Mucosa of rectum (tissue), 2 donors: ENCODE measurements around the gene PSKH1.

Source experiments
- H3K27ac ChIP-seq, 2 donors: one replicate each; pipeline ENCODE4 v1.7.0; 2013; ENCODE audit warnings: inconsistent platforms in 2 of 2, low read depth in 2 of 2, low read length in 2 of 2
- H3K27me3 ChIP-seq, 2 donors: one replicate each; pipeline ENCODE4 v1.7.0; 2013; ENCODE audit warnings: low read length in 2 of 2; ENCODE audit not compliant: control insufficient read depth in 2 of 2, insufficient read depth in 2 of 2
- H3K36me3 ChIP-seq, 2 donors: one replicate each; pipeline ENCODE4 v1.7.0; 2013; ENCODE audit warnings: low read length in 2 of 2; ENCODE audit not compliant: control insufficient read depth in 2 of 2, insufficient read depth in 2 of 2
- H3K4me1 ChIP-seq, 2 donors: one replicate each; pipeline ENCODE4 v1.7.0; 2013; ENCODE audit warnings: low read length in 2 of 2, mild to moderate bottlenecking in 1 of 2; ENCODE audit not compliant: control insufficient read depth in 2 of 2, insufficient read depth in 2 of 2
- H3K4me3 ChIP-seq, 2 donors: one replicate each; pipeline ENCODE4 v1.7.0; 2013; ENCODE audit warnings: low read length in 2 of 2
- H3K9ac ChIP-seq, 2 donors: one replicate each; pipeline ENCODE4 v1.7.0; 2013; ENCODE audit warnings: low read length in 2 of 2, low read depth in 1 of 2, mild to moderate bottlenecking in 1 of 2
- H3K9me3 ChIP-seq, 2 donors: one replicate each; pipeline ENCODE4 v1.7.0; 2013; ENCODE audit warnings: low read length in 2 of 2; ENCODE audit not compliant: control insufficient read depth in 2 of 2
- donor health status: healthy.
- donor health status: Normal muscosa, but diverticular disease.

PSKH1 gene

GRCh38 chr16:67885545-67885944 lies 7.5 kb upstream of the PSKH1 start:
- Histone ChIP-seq H3K9ac (no peak overlapping the region), H3K4me1 (peaks cover 6 to 7% of the 10 kb centered on the region in 2 donors), H3K4me3 (no peak overlapping the region), H3K9me3 (no peaks in the 10 kb centered on the region), H3K36me3 (peaks cover 34 to 46% of the 10 kb centered on the region in 2 donors), H3K27me3 (no peaks in the 10 kb centered on the region), H3K27ac (no peak overlapping the region)

- H3K4me3 ChIP-seq = no peak overlapping the region
- H3K27ac ChIP-seq = no peak overlapping the region
- peaks cover 6 to 7% of the 10 kb centered on the region in 2 donors for H3K4me1 ChIP-seq
- H3K36me3 ChIP-seq = peaks cover 30 to 41% of the 10 kb centered on the region in 2 donors
- no peak overlapping the region for H3K9ac ChIP-seq
- no peaks in the 10 kb centered on the region for H3K27me3 ChIP-seq
- H3K9me3 ChIP-seq = no peaks in the 10 kb centered on the region
These were observed 7.1 kb upstream of the PSKH1 start for GRCh38 chr16:67885976-67886375.

- no peak overlapping the region for H3K4me3 ChIP-seq
- no peak overlapping the region for H3K9ac ChIP-seq
- peaks cover 6 to 7% of the 10 kb centered on the region in 2 donors for H3K4me1 ChIP-seq
- no peaks in the 10 kb centered on the region for H3K9me3 ChIP-seq
- no peak overlapping the region for H3K27ac ChIP-seq
- H3K36me3 ChIP-seq = peaks cover 26 to 37% of the 10 kb centered on the region in 2 donors
- H3K27me3 ChIP-seq = no peaks in the 10 kb centered on the region
These were observed 6.7 kb upstream of the PSKH1 start for GRCh38 chr16:67886387-67886786.

- H3K36me3 ChIP-seq = peaks cover 6 to 19% of the 10 kb centered on the region in 2 donors
- H3K9me3 ChIP-seq = no peaks in the 10 kb centered on the region
- no peaks in the 10 kb centered on the region for H3K27me3 ChIP-seq
- H3K4me3 ChIP-seq = no peak overlapping the region
- H3K9ac ChIP-seq = no peak overlapping the region
- H3K27ac ChIP-seq = no peak overlapping the region
- H3K4me1 ChIP-seq = peaks cover 3 to 7% of the 10 kb centered on the region in 2 donors
These were observed 4.7 kb upstream of the PSKH1 start for GRCh38 chr16:67888331-67888730.

- H3K9me3 ChIP-seq = no peaks in the 10 kb centered on the region
- H3K27ac ChIP-seq = peak overlapping the region; percentile 28 to 97
- H3K27me3 ChIP-seq = no peaks in the 10 kb centered on the region
- peak overlapping the region; percentile 60 to 70 for H3K9ac ChIP-seq
- no peaks in the 10 kb centered on the region for H3K36me3 ChIP-seq
- peak overlapping the region; percentile 66 to 87 for H3K4me3 ChIP-seq
- peaks cover 16 to 19% of the 10 kb centered on the region in 2 donors for H3K4me1 ChIP-seq
These were observed 679 bp upstream of the PSKH1 start for GRCh38 chr16:67892375-67892774.

- H3K4me1 ChIP-seq = peaks cover 16 to 19% of the 10 kb centered on the region in 2 donors
- peak overlapping the region; percentile 97 to 98 for H3K27ac ChIP-seq
- no peaks in the 10 kb centered on the region for H3K27me3 ChIP-seq
- H3K36me3 ChIP-seq = no peaks in the 10 kb centered on the region
- H3K4me3 ChIP-seq = peak overlapping the region; percentile 89 to 91
- H3K9ac ChIP-seq = peak overlapping the region; percentile 96 to 98
- no peaks in the 10 kb centered on the region for H3K9me3 ChIP-seq
These were observed 817 bp downstream of the PSKH1 start for GRCh38 chr16:67893743-67894399.

- Histone ChIP-seq H3K36me3 (no peaks in the 10 kb centered on the region), H3K9ac (no peak overlapping the region), H3K4me1 (peaks cover 21 to 26% of the 10 kb centered on the region in 2 donors), H3K27me3 (no peaks in the 10 kb centered on the region), H3K27ac (no peak overlapping the region), H3K9me3 (no peaks in the 10 kb centered on the region), H3K4me3 (no peak overlapping the region)
These were observed 4.2 kb downstream of the PSKH1 start for GRCh38 chr16:67897231-67897630.

- H3K9ac ChIP-seq = no peak overlapping the region
- H3K4me1 ChIP-seq = peaks cover 6 to 10% of the 10 kb centered on the region in 2 donors
- no peaks in the 10 kb centered on the region for H3K9me3 ChIP-seq
- H3K4me3 ChIP-seq = no peak overlapping the region
- no peak overlapping the region for H3K27ac ChIP-seq
- no peaks in the 10 kb centered on the region for H3K27me3 ChIP-seq
- peaks cover 3 to 6% of the 10 kb centered on the region in 2 donors for H3K36me3 ChIP-seq
These were observed 8.7 kb downstream of the PSKH1 start for GRCh38 chr16:67901734-67902133.

- no peaks in the 10 kb centered on the region for H3K9me3 ChIP-seq
- no peak overlapping the region for H3K27ac ChIP-seq
- peaks cover 6 to 7% of the 10 kb centered on the region in 2 donors for H3K4me1 ChIP-seq
- no peak overlapping the region for H3K4me3 ChIP-seq
- no peak overlapping the region for H3K9ac ChIP-seq
- peaks cover 3 to 6% of the 10 kb centered on the region in 2 donors for H3K36me3 ChIP-seq
- no peaks in the 10 kb centered on the region for H3K27me3 ChIP-seq
These were observed 9.8 kb downstream of the PSKH1 start for GRCh38 chr16:67902831-67903230.

GRCh38 chr16:67907397-67908180 lies 14.5 kb downstream of the PSKH1 start:
- Histone ChIP-seq H3K36me3 (peaks cover 25 to 35% of the 10 kb centered on the region in 2 donors), H3K9ac (no peak overlapping the region), H3K27ac (no peak overlapping the region), H3K9me3 (no peaks in the 10 kb centered on the region), H3K27me3 (no peaks in the 10 kb centered on the region), H3K4me3 (no peak overlapping the region), H3K4me1 (no peaks in the 10 kb centered on the region)
